GM12878 (cell line): Measurements from ENCODE around the gene PLPP3. TPM values are rescaled to one million over a fixed set of nuclear protein-coding genes. Genes with fewer than 3 reads are reported as not detected.

ENCODE experiments used
- ATAC-seq: fragments of 200-7000 bp; cut with Tn5 transposase; 3 replicates; pipeline ENCODE4 v1.9.1; 2020; ENCODE audit warnings: mild to moderate bottlenecking, moderate library complexity
- BruUV-seq: library from RNA; stranded (reverse); fragments of 400-500 nt; replicated peaks from 2 replicates; lab custom pipeline; 2021; lab: Mats Ljungman, UMichigan
- CTCF ChIA-PET: fragments of 300-600 bp; sonication (Branson Sonifier 250); formaldehyde crosslinking; extraction: SDS; loops from one replicate; lab custom pipeline; 2021; ENCODE audit warnings: inconsistent platforms; lab: Yijun Ruan, JAX
- POLR2A ChIA-PET: fragments of 350-600 bp; formaldehyde crosslinking; extraction: SDS; loops from one replicate; lab custom pipeline; 2021; ENCODE audit warnings: inconsistent platforms; lab: Charles Lee
- RAD21 ChIA-PET: fragments of 300-600 bp; sonication (Branson Sonifier 250); formaldehyde crosslinking; loops from one replicate; lab custom pipeline; 2023; ENCODE audit warnings: antibody characterized with exemption; ENCODE audit not compliant: unreplicated experiment; lab: Charles Lee
- SMC1A ChIA-PET: fragments of 300-600 bp; sonication (Branson Sonifier 250); formaldehyde crosslinking; loops from one replicate; lab custom pipeline; 2023; ENCODE audit not compliant: unreplicated experiment, uncharacterized antibody; lab: Charles Lee
- DNase-seq: peaks from one replicate; pipeline ENCODE4 v3.0.0-alpha.2; 2011; ENCODE audit warnings: low read depth, low spot score
- FAIRE-seq: peaks from 3 replicates; lab custom pipeline; 2011; peaks lifted over from hg19 to GRCh38; lab: Jason Lieb, UNC
- H2AFZ ChIP-seq: 2 replicates; pipeline ENCODE4 v1.6.0; 2011; ENCODE audit warnings: low read depth, low read length, control low read depth; ENCODE audit not compliant: control insufficient read depth
- H3K27ac ChIP-seq: 2 replicates; pipeline ENCODE4 v1.5.1; 2011; ENCODE audit warnings: control low read depth; ENCODE audit not compliant: control insufficient read depth, insufficient read depth
- H3K27me3 ChIP-seq, 2 experiments: replicated peaks in 1 of 2; 2 replicates each; pipeline versions ENCODE4 v1.6.0 to v1.6.1; 2011; ENCODE audit warnings: low read length in 1 of 2; ENCODE audit not compliant: control insufficient read depth in 2 of 2, insufficient read depth in 2 of 2
- H3K36me3 ChIP-seq, 2 experiments: 2 replicates each; pipeline ENCODE4 v1.5.1; 2011; ENCODE audit warnings: low read length in 1 of 2; ENCODE audit not compliant: control insufficient read depth in 2 of 2, insufficient read depth in 2 of 2
- H3K4me1 ChIP-seq: 2 replicates; pipeline ENCODE4 v1.6.1; 2011; ENCODE audit warnings: mild to moderate bottlenecking, low read length, moderate library complexity, mixed read lengths; ENCODE audit not compliant: control insufficient read depth, insufficient read depth
- H3K4me2 ChIP-seq: 2 replicates; pipeline ENCODE4 v1.6.0; 2011; ENCODE audit warnings: control low read depth; ENCODE audit not compliant: control insufficient read depth, insufficient read depth
- H3K4me3 ChIP-seq: fragments of 200-600 bp; sonication (generic); 2 replicates; pipeline ENCODE4 v1.5.1; 2016
- H3K79me2 ChIP-seq: 2 replicates; pipeline ENCODE4 v1.6.0; 2011; ENCODE audit warnings: low read length; ENCODE audit not compliant: control insufficient read depth, insufficient read depth
- H3K9ac ChIP-seq: 2 replicates; pipeline ENCODE4 v1.8.0; 2011; ENCODE audit warnings: low read length, control low read depth, mixed read lengths; ENCODE audit not compliant: control insufficient read depth, insufficient read depth
- H3K9me3 ChIP-seq: replicated peaks from 3 replicates; pipeline ENCODE4 v1.5.1; 2011; ENCODE audit warnings: mild to moderate bottlenecking, low read length; ENCODE audit not compliant: control insufficient read depth, insufficient read depth
- H4K20me1 ChIP-seq: 2 replicates; pipeline ENCODE4 v1.6.0; 2011; ENCODE audit not compliant: control insufficient read depth, insufficient read depth
- CREM ChIP-seq: IDR thresholded peaks from 2 replicates; pipeline ENCODE4 v1.6.1; 2014; ENCODE audit warnings: antibody characterized with exemption, low read depth
- FOXK2 ChIP-seq: fragments of 450-650 bp; IDR thresholded peaks from 2 replicates; pipeline ENCODE4 v1.6.1; 2017; ENCODE audit warnings: mild to moderate bottlenecking, moderate library complexity
- MEF2A ChIP-seq: IDR thresholded peaks from 2 replicates; pipeline ENCODE4 v1.6.1; 2011; ENCODE audit warnings: low read depth, mild to moderate bottlenecking, low read length, moderate library complexity; ENCODE audit not compliant: insufficient read depth
- SMAD1 ChIP-seq: fragments of 450-650 bp; IDR thresholded peaks from 2 replicates; pipeline ENCODE4 v1.6.1; 2018; ENCODE audit warnings: mild to moderate bottlenecking, low read depth; ENCODE audit not compliant: partially characterized antibody
- SP1 ChIP-seq: IDR thresholded peaks from one replicate; pipeline ENCODE4 v1.6.1; 2011; ENCODE audit warnings: low read depth, low read length
- STAT3 ChIP-seq: IDR thresholded peaks from 2 replicates; pipeline ENCODE4 v1.6.1; 2011; ENCODE audit warnings: low read depth, low read length, improper control_type of control experiment
- SUPT20H ChIP-seq: IDR thresholded peaks from 2 replicates; pipeline ENCODE4 v1.6.1; 2011; ENCODE audit warnings: low read depth, mild to moderate bottlenecking, low read length, moderate library complexity, borderline replicate concordance; ENCODE audit not compliant: control insufficient read depth
- ZZZ3 ChIP-seq: IDR thresholded peaks from 2 replicates; pipeline ENCODE4 v1.6.1; 2011; ENCODE audit warnings: low read depth; ENCODE audit not compliant: control insufficient read depth, insufficient read length
- WGBS: methylation state at CpG from one replicate; pipeline ENCODE4 v1.1.6; 2016; ENCODE audit warnings: low lambda C conversion rate; ENCODE audit not compliant: insufficient replicate concordance, insufficient coverage; ENCODE audit errors: missing lambda C conversion rate; 5-methylcytosine and 5-hydroxymethylcytosine counted together
- in situ Hi-C: fragments of 300-500 bp; cut with MboI; formaldehyde crosslinking; loops from 9 replicates; pipeline ENCODE4 v1.14.3; 2018; ENCODE audit warnings: mixed read lengths
- intact Hi-C: fragments of 100-400 bp; cut with micrococcal nuclease; formaldehyde crosslinking; loops from one replicate; pipeline ENCODE4 v1.14.2; 2022; ENCODE audit not compliant: unreplicated experiment
- polyA plus RNA-seq, 11 experiments: library from polyadenylated mRNA; depleted of rRNA in 4 of 11; unstranded in 6 of 11; stranded (reverse) in 5 of 11; fragments of >200 nt; fragmentation: Nextera tagmentation in 4 of 11; fragmentation: Illumina TruSeq in 1 of 11; extraction: Ambion mirVana in 4 of 11; extraction: Trizol in 1 of 11; gene quantifications; 1 replicate in 1 of 11; 2 replicates in 10 of 11; pipeline versions ENCODE4 v1.2.1 to v1.2.3, GENCODE V29; 2011 to 2016; ENCODE audit warnings: inconsistent platforms in 2 of 11, missing spikeins in 2 of 11, low read depth in 1 of 11
- total RNA-seq, 4 experiments: library from RNA; depleted of rRNA in 3 of 4; stranded (reverse); fragments of >200 nt in 3 of 4; fragmentation: Illumina TruSeq in 1 of 4; extraction: Trizol in 1 of 4; gene quantifications; 2 replicates each; pipeline versions ENCODE4 v1.2.1 to v1.2.3, GENCODE V29; 2013 to 2021
- TF ChIP-seq, protein P1 (sequence below): fragments of 450-650 bp; IDR thresholded peaks from 2 replicates; pipeline ENCODE4 v1.6.1; 2018; ENCODE audit warnings: borderline replicate concordance, mild to moderate bottlenecking; ENCODE audit not compliant: partially characterized antibody

The PLPP3 gene
- total and polyA plus RNA-seq, 10 of the 15 experiments (the other 5 are each of a cell fraction or from before 2014, with no cell fraction given): 6.4 to 26.8 (median 9.5) TPM

DNA sequence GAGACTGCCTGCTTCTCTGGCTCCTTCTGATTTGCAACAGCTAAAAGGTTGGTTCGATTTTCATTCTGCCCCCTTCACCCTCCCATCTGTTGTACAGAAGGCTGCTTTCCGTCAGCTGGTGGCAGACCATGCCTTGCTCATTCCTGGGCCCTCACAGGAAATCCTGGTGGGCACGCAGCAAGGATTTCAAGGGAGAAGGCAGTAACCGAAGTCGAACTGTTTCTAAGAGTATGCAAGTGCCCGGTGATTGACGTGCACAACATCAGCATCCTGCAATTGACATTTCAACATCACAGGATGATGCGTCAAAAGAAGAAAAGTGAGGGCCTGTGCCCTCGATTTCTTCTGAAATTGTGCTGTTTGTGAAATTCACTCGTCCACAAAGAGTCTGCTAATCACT is 83.8 kb downstream of the PLPP3 start:
- Histone ChIP-seq H4K20me1 (no peaks in the 10 kb centered on the region), H3K4me3 (no peak overlapping the region), H3K27me3 (no peaks in the 10 kb centered on the region), H3K4me2 (no peak overlapping the region), H3K9ac (no peak overlapping the region), H3K36me3 (peaks cover 0 to 1% of the 10 kb centered on the region in 2 experiments; a peak in 1 of 4 replicates), H2AFZ (no peak overlapping the region), H3K9me3 (no peaks in the 10 kb centered on the region), H3K79me2 (no peaks in the 10 kb centered on the region), H3K27ac (no peak overlapping the region), H3K4me1 (no peaks in the 10 kb centered on the region)
- CTCF ChIA-PET: interaction anchor here (1.0 to 1.3 kb wide), 3 partner anchors 15 to 81 kb away, joined by 3 to 4 read pairs (median 3); no protein-coding TSS in a partner anchor
- intact Hi-C loops: no loop called here
- ATAC-seq (no peak), DNase-seq (no peak), FAIRE-seq (no peak)
- no peak for TF ChIP-seq SUPT20H
- no peak for TF ChIP-seq SP1
- no peak for TF ChIP-seq CREM
- TF ChIP-seq, protein P1, sequence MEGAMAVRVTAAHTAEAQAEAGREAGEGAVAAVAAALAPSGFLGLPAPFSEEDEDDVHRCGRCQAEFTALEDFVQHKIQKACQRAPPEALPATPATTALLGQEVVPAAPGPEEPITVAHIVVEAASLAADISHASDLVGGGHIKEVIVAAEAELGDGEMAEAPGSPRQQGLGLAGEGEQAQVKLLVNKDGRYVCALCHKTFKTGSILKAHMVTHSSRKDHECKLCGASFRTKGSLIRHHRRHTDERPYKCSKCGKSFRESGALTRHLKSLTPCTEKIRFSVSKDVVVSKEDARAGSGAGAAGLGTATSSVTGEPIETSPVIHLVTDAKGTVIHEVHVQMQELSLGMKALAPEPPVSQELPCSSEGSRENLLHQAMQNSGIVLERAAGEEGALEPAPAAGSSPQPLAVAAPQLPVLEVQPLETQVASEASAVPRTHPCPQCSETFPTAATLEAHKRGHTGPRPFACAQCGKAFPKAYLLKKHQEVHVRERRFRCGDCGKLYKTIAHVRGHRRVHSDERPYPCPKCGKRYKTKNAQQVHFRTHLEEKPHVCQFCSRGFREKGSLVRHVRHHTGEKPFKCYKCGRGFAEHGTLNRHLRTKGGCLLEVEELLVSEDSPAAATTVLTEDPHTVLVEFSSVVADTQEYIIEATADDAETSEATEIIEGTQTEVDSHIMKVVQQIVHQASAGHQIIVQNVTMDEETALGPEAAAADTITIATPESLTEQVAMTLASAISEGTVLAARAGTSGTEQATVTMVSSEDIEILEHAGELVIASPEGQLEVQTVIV: no peak
- TF ChIP-seq SMAD1: no peak
- TF ChIP-seq STAT3: no peak
- no peak for TF ChIP-seq MEF2A
- no peak for TF ChIP-seq FOXK2
- TF ChIP-seq ZZZ3: no peak
- no TSS peak for BruUV-seq
- SMC1A ChIA-PET: interaction anchor here (0.7 to 2.8 kb wide), 7 partner anchors 12 to 30 kb away, joined by 3 to 13 read pairs (median 4); no protein-coding TSS in a partner anchor
- RAD21 ChIA-PET: interaction anchor here (0.9 to 1.4 kb wide), 3 partner anchors 23 to 89 kb away, joined by 3 to 4 read pairs (median 3); no protein-coding TSS in a partner anchor
- POLR2A ChIA-PET: no interaction called here
- 39% methylated on average over 10 of the region's 10 CpGs for WGBS
- in situ Hi-C loops: no loop called here
